Nephron (organoid): ENCODE results near the gene STAT2.
"Not testable (repeated sequence)": the region's sequence is repeated elsewhere in the genome, so short reads cannot be mapped to it uniquely, and the experiment has no call there.

Experiments used
- H3K27ac Mint-ChIP-seq, 3 experiments: 2 replicates each; pipeline ENCODE4 v1.8.0; 2020; ENCODE audit warnings: mixed read lengths in 3 of 3, mild to moderate bottlenecking in 2 of 3, moderate library complexity in 1 of 3
- H3K27me3 Mint-ChIP-seq: 2 replicates; pipeline ENCODE4 v1.8.0; 2021; ENCODE audit warnings: low read depth, mild to moderate bottlenecking, moderate library complexity, mixed read lengths
- H3K36me3 Mint-ChIP-seq: 2 replicates; pipeline ENCODE4 v1.8.0; 2020; ENCODE audit warnings: low read depth, mixed read lengths
- H3K4me1 Mint-ChIP-seq: 2 replicates; pipeline ENCODE4 v1.8.0; 2020; ENCODE audit warnings: mixed read lengths
- H3K4me3 Mint-ChIP-seq, 3 experiments: 2 replicates each; pipeline ENCODE4 v1.8.0; 2020; ENCODE audit warnings: mild to moderate bottlenecking in 3 of 3, mixed read lengths in 3 of 3, moderate library complexity in 2 of 3
- H3K9me3 Mint-ChIP-seq: 2 replicates; pipeline ENCODE4 v1.8.0; 2020; ENCODE audit warnings: mixed read lengths
- TF ChIP-seq, protein P1 (sequence below), 3 experiments: fragments of 200-600 bp; sonication (generic); IDR thresholded peaks; one replicate each; pipeline ENCODE4 v1.5.0; 2021; ENCODE audit warnings: antibody characterized with exemption in 3 of 3; ENCODE audit not compliant: unreplicated experiment in 3 of 3

STAT2 gene

DNA sequence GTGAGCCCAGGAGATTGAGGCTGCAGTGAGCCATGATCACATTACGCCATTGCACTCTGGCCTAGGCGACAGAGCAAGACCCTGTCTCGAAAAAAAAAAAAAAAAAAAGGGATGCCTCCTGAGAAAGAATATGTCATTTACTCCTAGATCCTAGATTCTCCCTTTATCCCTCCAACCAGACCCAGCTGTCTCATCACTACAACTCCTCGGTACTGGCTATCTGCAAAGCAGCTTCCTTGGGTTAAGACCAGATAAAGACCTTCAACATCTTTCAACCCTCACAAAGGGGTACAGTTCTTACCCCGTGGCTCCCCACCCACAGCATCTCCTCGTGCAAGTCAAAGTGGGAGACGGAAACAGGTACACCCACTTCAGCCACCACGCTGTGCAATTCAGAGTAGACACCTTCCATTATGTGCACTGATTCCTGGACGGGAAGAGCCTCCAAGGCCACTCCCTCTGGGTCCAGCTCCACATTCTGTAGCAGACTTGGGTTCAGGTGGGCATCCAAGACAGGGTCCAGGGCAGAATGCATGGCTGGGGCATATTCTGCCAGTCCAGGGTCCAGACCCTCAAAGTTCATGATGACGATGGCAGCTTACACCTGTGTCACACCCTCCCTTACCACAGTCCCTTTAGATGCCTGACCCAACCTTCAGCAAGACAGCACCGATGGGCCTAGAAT, 27.3 kb downstream of the STAT2 start:
- H3K27me3 Mint-ChIP-seq, result no peaks in the 10 kb centered on the region
- H3K4me1 Mint-ChIP-seq, result no peaks in the 10 kb centered on the region
- peaks cover 2% of the 10 kb centered on the region for H3K36me3 Mint-ChIP-seq
- TF ChIP-seq, protein P1, sequence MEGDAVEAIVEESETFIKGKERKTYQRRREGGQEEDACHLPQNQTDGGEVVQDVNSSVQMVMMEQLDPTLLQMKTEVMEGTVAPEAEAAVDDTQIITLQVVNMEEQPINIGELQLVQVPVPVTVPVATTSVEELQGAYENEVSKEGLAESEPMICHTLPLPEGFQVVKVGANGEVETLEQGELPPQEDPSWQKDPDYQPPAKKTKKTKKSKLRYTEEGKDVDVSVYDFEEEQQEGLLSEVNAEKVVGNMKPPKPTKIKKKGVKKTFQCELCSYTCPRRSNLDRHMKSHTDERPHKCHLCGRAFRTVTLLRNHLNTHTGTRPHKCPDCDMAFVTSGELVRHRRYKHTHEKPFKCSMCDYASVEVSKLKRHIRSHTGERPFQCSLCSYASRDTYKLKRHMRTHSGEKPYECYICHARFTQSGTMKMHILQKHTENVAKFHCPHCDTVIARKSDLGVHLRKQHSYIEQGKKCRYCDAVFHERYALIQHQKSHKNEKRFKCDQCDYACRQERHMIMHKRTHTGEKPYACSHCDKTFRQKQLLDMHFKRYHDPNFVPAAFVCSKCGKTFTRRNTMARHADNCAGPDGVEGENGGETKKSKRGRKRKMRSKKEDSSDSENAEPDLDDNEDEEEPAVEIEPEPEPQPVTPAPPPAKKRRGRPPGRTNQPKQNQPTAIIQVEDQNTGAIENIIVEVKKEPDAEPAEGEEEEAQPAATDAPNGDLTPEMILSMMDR (IDR thresholded peaks at IDR 0.05; ENCODE audit: unreplicated experiment in 3 of 3), result no peak
- H3K4me3 Mint-ChIP-seq, result peak overlapping the region; percentile 91 to 92 (median 92)
- no peaks in the 10 kb centered on the region for H3K9me3 Mint-ChIP-seq
- peak overlapping the region; percentile 99 for H3K27ac Mint-ChIP-seq

DNA sequence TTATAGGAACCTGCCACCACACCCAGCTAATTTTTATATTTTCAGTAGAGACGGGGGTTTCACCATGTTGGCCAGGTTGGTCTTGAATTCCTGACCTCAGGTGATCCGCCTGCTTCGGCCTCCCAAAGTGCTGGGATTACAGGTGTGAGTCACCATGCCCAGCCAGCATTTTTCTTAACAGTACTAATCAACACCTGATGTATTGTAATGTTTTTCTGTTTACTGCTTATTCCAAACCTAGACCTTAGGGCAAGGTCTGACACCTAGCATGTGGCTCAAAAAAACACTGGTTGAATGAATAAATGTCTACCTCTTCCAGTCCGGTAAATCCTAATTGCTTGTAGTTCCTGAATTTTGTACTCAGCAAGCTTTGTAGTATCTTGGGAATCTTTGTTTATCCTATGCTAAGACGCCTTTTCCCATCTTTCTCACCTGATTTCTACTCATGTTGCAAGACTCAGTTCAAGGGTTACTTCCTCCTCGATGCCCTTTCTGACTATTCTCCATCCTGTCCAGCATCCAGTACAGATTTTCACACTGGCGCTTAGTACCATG, 28.9 kb downstream of the STAT2 start:
- TF ChIP-seq, protein P1 (IDR thresholded peaks at IDR 0.05; ENCODE audit: unreplicated experiment in 3 of 3), result no peak
- Mint-ChIP-seq H3K27me3 (no peaks in the 10 kb centered on the region), H3K9me3 (no peaks in the 10 kb centered on the region), H3K36me3 (peaks cover 14% of the 10 kb centered on the region), H3K4me1 (no peaks in the 10 kb centered on the region), H3K27ac (peak overlapping the region in 1 of 3 experiments; percentile 0), H3K4me3 (peak overlapping the region in 1 of 3 experiments; percentile 26)

DNA sequence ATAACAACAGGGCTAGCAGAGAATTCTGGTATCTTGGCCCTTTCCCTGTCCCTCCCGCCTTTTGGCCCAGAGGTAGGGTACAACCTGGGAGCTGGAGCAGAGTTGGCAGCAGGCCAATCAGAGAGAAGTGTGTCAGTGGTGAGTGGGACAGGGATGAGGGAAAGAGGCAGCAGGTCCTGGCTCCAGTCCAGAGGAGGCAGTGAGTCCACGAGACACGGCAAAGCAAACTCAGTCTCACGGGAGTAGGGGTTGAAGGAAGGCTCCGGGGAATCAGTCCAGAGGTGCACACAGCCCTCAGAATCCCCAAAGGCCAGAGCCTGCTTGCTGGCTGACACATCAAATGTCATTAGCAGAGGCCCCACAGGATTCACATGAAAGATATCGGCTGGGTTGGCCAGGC, 33.4 kb downstream of the STAT2 start:
- Mint-ChIP-seq H3K36me3 (peaks cover 48% of the 10 kb centered on the region), H3K9me3 (no peaks in the 10 kb centered on the region), H3K4me1 (no peaks in the 10 kb centered on the region), H3K27ac (no peak overlapping the region), H3K27me3 (no peaks in the 10 kb centered on the region), H3K4me3 (no peak overlapping the region)
- TF ChIP-seq, protein P1 (IDR thresholded peaks at IDR 0.05; ENCODE audit: unreplicated experiment in 3 of 3), result no peak

DNA sequence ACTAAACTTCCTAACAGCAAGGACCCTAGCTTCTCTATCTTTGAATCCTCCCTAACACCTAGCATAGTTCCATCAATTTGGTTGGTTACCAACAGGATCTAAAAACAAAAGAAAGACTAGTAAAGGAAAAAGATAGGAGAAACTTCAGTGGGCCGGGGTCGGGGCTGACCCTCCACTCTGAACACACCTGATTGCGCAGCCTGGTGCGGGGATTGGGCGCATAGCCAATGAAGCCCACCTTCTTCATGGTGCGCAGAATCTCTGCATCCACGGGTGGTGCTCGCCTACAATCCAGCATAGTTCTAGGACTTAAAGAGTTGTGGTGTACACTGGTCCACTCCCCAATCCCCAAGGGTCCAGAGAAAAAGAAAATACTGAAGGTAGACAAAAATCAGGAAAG, 33.8 kb downstream of the STAT2 start:
- Mint-ChIP-seq H3K9me3 (no peaks in the 10 kb centered on the region), H3K4me3 (no peak overlapping the region), H3K27me3 (no peaks in the 10 kb centered on the region), H3K36me3 (peaks cover 48% of the 10 kb centered on the region), H3K27ac (no peak overlapping the region), H3K4me1 (no peaks in the 10 kb centered on the region)
- TF ChIP-seq, protein P1 (IDR thresholded peaks at IDR 0.05; ENCODE audit: unreplicated experiment in 3 of 3), result no peak

GRCh38 chr12:56324206-56324605, 35.7 kb downstream of the STAT2 start:
- Mint-ChIP-seq H3K36me3 (peaks cover 54% of the 10 kb centered on the region), H3K27ac (no peak overlapping the region), H3K4me3 (no peak overlapping the region), H3K27me3 (no peaks in the 10 kb centered on the region), H3K4me1 (no peaks in the 10 kb centered on the region), H3K9me3 (no peaks in the 10 kb centered on the region)
- TF ChIP-seq, protein P1 (IDR thresholded peaks at IDR 0.05; ENCODE audit: unreplicated experiment in 3 of 3), result no peak

DNA sequence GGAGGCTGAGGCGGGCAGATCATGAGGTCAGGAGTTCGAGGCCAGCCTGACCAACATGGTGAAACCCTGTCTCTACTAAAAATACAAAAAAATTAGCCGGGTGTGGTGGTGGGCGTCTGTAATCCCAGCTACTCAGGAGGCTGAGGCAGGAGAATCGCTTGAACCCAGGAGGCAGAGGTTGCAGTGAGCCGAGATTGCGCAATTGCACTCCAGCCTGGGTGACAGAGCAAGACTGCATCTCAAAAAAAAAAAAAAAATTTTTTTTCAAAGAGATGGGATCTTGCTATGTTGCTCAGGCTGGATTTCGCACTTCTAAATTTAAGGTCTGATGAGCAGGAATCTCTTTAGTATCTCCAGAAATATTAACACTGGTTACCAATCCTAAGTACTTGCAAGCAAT, 38.3 kb downstream of the STAT2 start:
- not testable (repeated sequence) for H3K4me3 Mint-ChIP-seq, H3K27ac Mint-ChIP-seq, H3K9me3 Mint-ChIP-seq, H3K4me1 Mint-ChIP-seq, H3K27me3 Mint-ChIP-seq
- peaks cover 50% of the 10 kb centered on the region for H3K36me3 Mint-ChIP-seq
